ENCODE measurements around the gene DNER. TPM values are rescaled to one million over a fixed set of nuclear protein-coding genes. Genes with fewer than 3 reads are reported as not detected.

Gene DNER
- total RNA-seq, 4 donors from 2014 or later: 1.5 to 13.1 (median 4.7) TPM

DNA sequence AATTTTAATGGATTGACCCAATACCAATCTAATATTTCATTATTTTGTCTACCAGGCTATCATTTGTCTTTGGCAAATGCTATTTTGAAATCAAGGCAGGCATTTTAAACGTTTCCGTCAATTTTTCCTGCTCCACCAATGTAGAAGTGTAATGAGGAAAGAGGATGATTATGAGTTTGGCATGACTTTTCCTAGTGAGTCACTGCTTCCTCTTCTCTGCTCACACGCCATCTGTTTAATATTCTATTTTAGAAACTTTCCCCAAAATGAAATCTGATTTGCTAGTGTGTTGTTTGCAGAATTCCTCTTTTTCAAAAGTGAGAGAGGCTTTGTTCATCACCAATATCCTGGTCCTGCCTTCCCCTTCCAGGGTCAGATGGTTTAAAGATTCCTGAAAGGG is 400.8 kb downstream of the DNER start:
- DNase-seq (ENCODE audit: low spot score in 2 of 2): no peak
- no peaks in the 10 kb centered on the region for H3K27me3 ChIP-seq
- H3K4me3 ChIP-seq: no peak overlapping the region
- peak in 1 of 2 donors; percentile 80 for TF ChIP-seq EP300 (IDR thresholded peaks at IDR 0.05)
- TF ChIP-seq, protein P1, sequence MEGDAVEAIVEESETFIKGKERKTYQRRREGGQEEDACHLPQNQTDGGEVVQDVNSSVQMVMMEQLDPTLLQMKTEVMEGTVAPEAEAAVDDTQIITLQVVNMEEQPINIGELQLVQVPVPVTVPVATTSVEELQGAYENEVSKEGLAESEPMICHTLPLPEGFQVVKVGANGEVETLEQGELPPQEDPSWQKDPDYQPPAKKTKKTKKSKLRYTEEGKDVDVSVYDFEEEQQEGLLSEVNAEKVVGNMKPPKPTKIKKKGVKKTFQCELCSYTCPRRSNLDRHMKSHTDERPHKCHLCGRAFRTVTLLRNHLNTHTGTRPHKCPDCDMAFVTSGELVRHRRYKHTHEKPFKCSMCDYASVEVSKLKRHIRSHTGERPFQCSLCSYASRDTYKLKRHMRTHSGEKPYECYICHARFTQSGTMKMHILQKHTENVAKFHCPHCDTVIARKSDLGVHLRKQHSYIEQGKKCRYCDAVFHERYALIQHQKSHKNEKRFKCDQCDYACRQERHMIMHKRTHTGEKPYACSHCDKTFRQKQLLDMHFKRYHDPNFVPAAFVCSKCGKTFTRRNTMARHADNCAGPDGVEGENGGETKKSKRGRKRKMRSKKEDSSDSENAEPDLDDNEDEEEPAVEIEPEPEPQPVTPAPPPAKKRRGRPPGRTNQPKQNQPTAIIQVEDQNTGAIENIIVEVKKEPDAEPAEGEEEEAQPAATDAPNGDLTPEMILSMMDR (IDR thresholded peaks at IDR 0.05): no peak
- no peaks in the 10 kb centered on the region for H3K4me1 ChIP-seq
- peaks cover 0 to 3% (median 0%) of the 10 kb centered on the region in 4 donors for H3K9me3 ChIP-seq
- WGBS, 2 donors: 47 to 58% methylated on average over 3 of the region's 3 CpGs
- no peaks in the 10 kb centered on the region for H3K36me3 ChIP-seq
- H3K27ac ChIP-seq: peak overlapping the region in 2 of 4 donors; percentile 6 to 41

Small RNA genes within 50 kb of the gene (small RNA-seq; reads per million reads assigned to genes)
- gene RNU7-9P: not detected

Other genes starting within 250 kb of the DNER start
- gene TRIP12, start 207.5 kb upstream of the DNER start, total RNA-seq: 100 to 1,000 TPM; 190 to 210 (median 202) TPM
- gene FBXO36, start 207.9 kb upstream of the DNER start, total RNA-seq: 1 to 10 TPM; 2.7 to 7.3 (median 4.2) TPM